HepG2 (cell line): Measurements from ENCODE around the gene GALR3. TPM values are rescaled to one million over a fixed set of nuclear protein-coding genes. Genes with fewer than 3 reads are reported as not detected.

Experiments
- BCL6 ChIP-seq: IDR thresholded peaks from 2 replicates; pipeline ENCODE4 v1.6.1; 2016; ENCODE audit warnings: missing genetic modification reagents, missing compliant biosample characterization
- CHD2 ChIP-seq: IDR thresholded peaks from 2 replicates; pipeline ENCODE4 v1.6.1; 2011; ENCODE audit warnings: low read depth, low read length, improper control_type of control experiment
- EP300 ChIP-seq, 3 experiments: sonication (generic) in 1 of 3; formaldehyde crosslinking in 1 of 3; IDR thresholded peaks; 2 replicates each; pipeline versions ENCODE4 v1.5.1 to v1.6.1; 2011 to 2020; ENCODE audit warnings: low read depth in 2 of 3, low read length in 2 of 3, borderline replicate concordance in 1 of 3, improper control_type of control experiment in 1 of 3, mild to moderate bottlenecking in 1 of 3, missing genetic modification reagents in 1 of 3, moderate library complexity in 1 of 3
- FOSL1 ChIP-seq: sonication (generic); formaldehyde crosslinking; IDR thresholded peaks from 2 replicates; pipeline ENCODE4 v1.9.0; 2021; ENCODE audit warnings: missing genetic modification reagents, borderline replicate concordance
- FOXJ3 ChIP-seq: sonication (generic); formaldehyde crosslinking; IDR thresholded peaks from 2 replicates; pipeline ENCODE4 v1.4.0; 2020; ENCODE audit warnings: missing genetic modification reagents, mild to moderate bottlenecking, borderline replicate concordance
- KDM5A ChIP-seq: fragments of 200-600 bp; sonication (generic); IDR thresholded peaks from 2 replicates; pipeline ENCODE4 v1.7.0; 2018; ENCODE audit warnings: antibody characterized with exemption, mild to moderate bottlenecking, low read length, borderline replicate concordance
- KMT2B ChIP-seq: IDR thresholded peaks from 2 replicates; pipeline ENCODE4 v1.6.1; 2016; ENCODE audit warnings: missing genetic modification reagents, missing compliant biosample characterization
- NAIF1 ChIP-seq: sonication (generic); formaldehyde crosslinking; IDR thresholded peaks from 2 replicates; pipeline ENCODE4 v1.5.0; 2020; ENCODE audit warnings: mild to moderate bottlenecking, missing genetic modification reagents, borderline replicate concordance
- NFKBIZ ChIP-seq: IDR thresholded peaks from 2 replicates; pipeline ENCODE4 v1.6.1; 2018; ENCODE audit warnings: missing genetic modification reagents, missing compliant biosample characterization
- SALL1 ChIP-seq: sonication (generic); formaldehyde crosslinking; IDR thresholded peaks from 2 replicates; pipeline ENCODE4 v1.8.0; 2022; ENCODE audit warnings: mild to moderate bottlenecking, missing genetic modification reagents
- SMYD3 ChIP-seq: sonication (generic); formaldehyde crosslinking; IDR thresholded peaks from 2 replicates; pipeline ENCODE4 v1.8.1; 2023; ENCODE audit warnings: mild to moderate bottlenecking, missing genetic modification reagents
- SRSF1 ChIP-seq: fragments of 200-400 bp; formaldehyde crosslinking; optimal IDR thresholded peaks from 2 replicates; pipeline ENCODE3; 2017; ENCODE audit warnings: mild to moderate bottlenecking, low read depth, low read length, moderate library complexity
- ZBTB3 ChIP-seq: sonication (generic); formaldehyde crosslinking; IDR thresholded peaks from 2 replicates; pipeline ENCODE4 v1.4.0; 2020; ENCODE audit warnings: low read depth, mild to moderate bottlenecking, moderate library complexity, missing genetic modification reagents, borderline replicate concordance
- ZKSCAN1 ChIP-seq: fragments of 150-350 bp; IDR thresholded peaks from 2 replicates; pipeline ENCODE4 v1.6.1; 2014; ENCODE audit warnings: low read length
- ZMAT3 ChIP-seq: sonication (generic); formaldehyde crosslinking; conservative IDR thresholded peaks from 2 replicates; pipeline ENCODE4 v1.7.0; 2021; ENCODE audit warnings: missing genetic modification reagents
- ZMYM2 ChIP-seq: sonication (generic); formaldehyde crosslinking; IDR thresholded peaks from 2 replicates; pipeline ENCODE4 v1.8.0; 2022; ENCODE audit warnings: mild to moderate bottlenecking, missing genetic modification reagents
- ZMYM4 ChIP-seq: sonication (generic); formaldehyde crosslinking; IDR thresholded peaks from 2 replicates; pipeline ENCODE4 v1.8.1; 2023; ENCODE audit warnings: mild to moderate bottlenecking, missing genetic modification reagents
- ZNF251 ChIP-seq: sonication (generic); formaldehyde crosslinking; IDR thresholded peaks from 2 replicates; pipeline ENCODE4 v1.9.0; 2021; ENCODE audit warnings: mild to moderate bottlenecking, missing genetic modification reagents
- ZNF383 ChIP-seq: sonication (generic); formaldehyde crosslinking; IDR thresholded peaks from 2 replicates; pipeline ENCODE4 v1.4.0; 2020; ENCODE audit warnings: missing genetic modification reagents, mild to moderate bottlenecking, borderline replicate concordance
- ZNF550 ChIP-seq: sonication (generic); formaldehyde crosslinking; IDR thresholded peaks from 2 replicates; pipeline ENCODE4 v1.4.0; 2020; ENCODE audit warnings: mild to moderate bottlenecking, missing genetic modification reagents, borderline replicate concordance
- ZNF670 ChIP-seq: sonication (generic); formaldehyde crosslinking; IDR thresholded peaks from 2 replicates; pipeline ENCODE4 v1.8.0; 2022; ENCODE audit warnings: mild to moderate bottlenecking, missing genetic modification reagents, borderline replicate concordance
- ZNF7 ChIP-seq: IDR thresholded peaks from 2 replicates; pipeline ENCODE4 v1.6.1; 2016; ENCODE audit warnings: missing biosample characterization, missing genetic modification reagents
- polyA plus RNA-seq, 8 experiments: library from polyadenylated mRNA; depleted of rRNA in 3 of 8; stranded (reverse) in 7 of 8; unstranded in 1 of 8; fragments of >200 nt; fragmentation: Illumina TruSeq in 4 of 8; extraction: Trizol in 4 of 8; gene quantifications; 2 replicates each; pipeline versions ENCODE4 v1.2.1 to v1.2.3, GENCODE V29; 2011 to 2016; ENCODE audit warnings: low read depth in 4 of 8, missing spikeins in 1 of 8, mixed read lengths in 1 of 8; ENCODE audit not compliant: insufficient read depth in 1 of 8
- total RNA-seq, 5 experiments: library from RNA; depleted of rRNA; stranded (reverse); fragments of >200 nt; fragmentation: Illumina TruSeq; extraction: Trizol; gene quantifications; 2 replicates each; pipeline ENCODE4 v1.2.3, GENCODE V29; 2016; ENCODE audit warnings: low read depth in 1 of 5
- TF ChIP-seq, protein P1 (sequence below): sonication (generic); formaldehyde crosslinking; IDR thresholded peaks from 2 replicates; pipeline ENCODE4 v1.4.0; 2020; ENCODE audit warnings: missing genetic modification reagents
- TF ChIP-seq, protein P2 (sequence below): sonication (generic); formaldehyde crosslinking; conservative IDR thresholded peaks from 2 replicates; pipeline ENCODE4 v1.4.0; 2020; ENCODE audit warnings: missing genetic modification reagents
- TF ChIP-seq, protein P3 (sequence below): sonication (generic); formaldehyde crosslinking; IDR thresholded peaks from 2 replicates; pipeline ENCODE4 v1.5.1; 2020; ENCODE audit warnings: missing genetic modification reagents, mild to moderate bottlenecking, borderline replicate concordance

GALR3 gene
- total and polyA plus RNA-seq, 2 of the 13 experiments (the other 11 are each of a cell fraction or from before 2014, with no cell fraction given): 0.13 TPM; not detected in 1

DNA sequence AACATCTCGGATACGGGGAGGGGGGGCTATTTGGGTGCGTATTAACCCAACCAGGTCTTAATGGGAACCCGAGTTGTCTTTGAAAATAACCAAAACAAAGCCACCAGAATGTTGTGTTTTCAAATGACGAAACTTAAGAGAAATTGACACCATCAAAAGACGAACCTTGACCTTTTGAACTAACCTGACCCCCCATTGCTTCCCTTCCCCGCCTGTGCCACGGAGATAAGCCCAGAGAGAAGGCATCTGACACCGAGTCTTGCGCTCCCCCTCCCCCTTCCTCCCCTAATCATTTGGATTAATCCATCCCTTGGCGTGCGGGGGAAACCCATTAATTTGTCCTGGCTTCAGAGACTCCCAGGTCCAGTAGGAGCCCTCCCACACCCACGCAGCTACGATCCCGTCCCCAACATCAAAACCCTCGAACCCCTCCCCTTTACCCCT lies 20.0 kb upstream of the GALR3 start (continued):
- TF ChIP-seq EP300 (IDR thresholded peaks at IDR 0.05; ENCODE audit: low read depth in 2 of 2, low read length in 2 of 2) (peak in 1 of 2 experiments; percentile 48; a peak in 2 of 4 replicates), EP300 (CRISPR knock-in tag; IDR thresholded peaks at IDR 0.05; ENCODE audit: borderline replicate concordance) (peak; percentile 45; the same call in 1 of the 2 replicates), FOSL1 (CRISPR knock-in tag) (no peak), NFKBIZ (CRISPR knock-in tag) (no peak), ZMAT3 (CRISPR knock-in tag) (0 out of 2 replicates have a peak, but pooled peaks have one; percentile 7), ZBTB3 (no peak), ZMYM2 (CRISPR knock-in tag) (no peak), KDM5A (no peak), NAIF1 (CRISPR knock-in tag) (no peak), ZNF251 (CRISPR knock-in tag) (no peak), CHD2 (peak; percentile 7; the same call in 1 of the 2 replicates), SRSF1 (no peak), SALL1 (CRISPR knock-in tag) (no peak), ZNF550 (CRISPR knock-in tag) (no peak), KMT2B (0 out of 2 replicates have a peak, but pooled peaks have one; percentile 20), ZNF7 (CRISPR knock-in tag) (no peak), SMYD3 (CRISPR knock-in tag) (0 out of 2 replicates have a peak, but pooled peaks have one; percentile 45), ZNF383 (CRISPR knock-in tag) (no peak), FOXJ3 (CRISPR knock-in tag) (no peak; the same call in 1 of the 2 replicates), ZMYM4 (no peak; the same call in 1 of the 2 replicates), BCL6 (0 out of 2 replicates have a peak, but pooled peaks have one; percentile 26), ZNF670 (CRISPR knock-in tag) (peak; percentile 67), ZKSCAN1 (no peak)
- TF ChIP-seq, protein P1, sequence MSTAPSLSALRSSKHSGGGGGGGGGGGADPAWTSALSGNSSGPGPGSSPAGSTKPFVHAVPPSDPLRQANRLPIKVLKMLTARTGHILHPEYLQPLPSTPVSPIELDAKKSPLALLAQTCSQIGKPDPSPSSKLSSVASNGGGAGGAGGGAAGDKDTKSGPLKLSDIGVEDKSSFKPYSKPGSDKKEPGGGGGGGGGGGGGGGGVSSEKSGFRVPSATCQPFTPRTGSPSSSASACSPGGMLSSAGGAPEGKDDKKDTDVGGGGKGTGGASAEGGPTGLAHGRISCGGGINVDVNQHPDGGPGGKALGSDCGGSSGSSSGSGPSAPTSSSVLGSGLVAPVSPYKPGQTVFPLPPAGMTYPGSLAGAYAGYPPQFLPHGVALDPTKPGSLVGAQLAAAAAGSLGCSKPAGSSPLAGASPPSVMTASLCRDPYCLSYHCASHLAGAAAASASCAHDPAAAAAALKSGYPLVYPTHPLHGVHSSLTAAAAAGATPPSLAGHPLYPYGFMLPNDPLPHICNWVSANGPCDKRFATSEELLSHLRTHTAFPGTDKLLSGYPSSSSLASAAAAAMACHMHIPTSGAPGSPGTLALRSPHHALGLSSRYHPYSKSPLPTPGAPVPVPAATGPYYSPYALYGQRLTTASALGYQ (CRISPR knock-in tag): no peak
- TF ChIP-seq, protein P2, sequence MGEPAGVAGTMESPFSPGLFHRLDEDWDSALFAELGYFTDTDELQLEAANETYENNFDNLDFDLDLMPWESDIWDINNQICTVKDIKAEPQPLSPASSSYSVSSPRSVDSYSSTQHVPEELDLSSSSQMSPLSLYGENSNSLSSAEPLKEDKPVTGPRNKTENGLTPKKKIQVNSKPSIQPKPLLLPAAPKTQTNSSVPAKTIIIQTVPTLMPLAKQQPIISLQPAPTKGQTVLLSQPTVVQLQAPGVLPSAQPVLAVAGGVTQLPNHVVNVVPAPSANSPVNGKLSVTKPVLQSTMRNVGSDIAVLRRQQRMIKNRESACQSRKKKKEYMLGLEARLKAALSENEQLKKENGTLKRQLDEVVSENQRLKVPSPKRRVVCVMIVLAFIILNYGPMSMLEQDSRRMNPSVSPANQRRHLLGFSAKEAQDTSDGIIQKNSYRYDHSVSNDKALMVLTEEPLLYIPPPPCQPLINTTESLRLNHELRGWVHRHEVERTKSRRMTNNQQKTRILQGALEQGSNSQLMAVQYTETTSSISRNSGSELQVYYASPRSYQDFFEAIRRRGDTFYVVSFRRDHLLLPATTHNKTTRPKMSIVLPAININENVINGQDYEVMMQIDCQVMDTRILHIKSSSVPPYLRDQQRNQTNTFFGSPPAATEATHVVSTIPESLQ (CRISPR knock-in tag): no peak
- TF ChIP-seq, protein P3, sequence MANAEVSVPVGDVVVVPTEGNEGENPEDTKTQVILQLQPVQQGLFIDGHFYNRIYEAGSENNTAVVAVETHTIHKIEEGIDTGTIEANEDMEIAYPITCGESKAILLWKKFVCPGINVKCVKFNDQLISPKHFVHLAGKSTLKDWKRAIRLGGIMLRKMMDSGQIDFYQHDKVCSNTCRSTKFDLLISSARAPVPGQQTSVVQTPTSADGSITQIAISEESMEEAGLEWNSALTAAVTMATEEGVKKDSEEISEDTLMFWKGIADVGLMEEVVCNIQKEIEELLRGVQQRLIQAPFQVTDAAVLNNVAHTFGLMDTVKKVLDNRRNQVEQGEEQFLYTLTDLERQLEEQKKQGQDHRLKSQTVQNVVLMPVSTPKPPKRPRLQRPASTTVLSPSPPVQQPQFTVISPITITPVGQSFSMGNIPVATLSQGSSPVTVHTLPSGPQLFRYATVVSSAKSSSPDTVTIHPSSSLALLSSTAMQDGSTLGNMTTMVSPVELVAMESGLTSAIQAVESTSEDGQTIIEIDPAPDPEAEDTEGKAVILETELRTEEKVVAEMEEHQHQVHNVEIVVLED (CRISPR knock-in tag): no peak
